Measurements from ENCODE around the gene MEMO1. TPM values are rescaled to one million over a fixed set of nuclear protein-coding genes. Genes with fewer than 3 reads are reported as not detected.
"Not testable (repeated sequence)": the region's sequence is repeated elsewhere in the genome, so short reads cannot be mapped to it uniquely, and the experiment has no call there.

MEMO1 gene
- total and polyA plus RNA-seq, 4 donors, result 30.7 to 38.5 (median 32.2) TPM

GRCh38 chr2:32051836-32052439 is 41.1 kb upstream of the MEMO1 start:
- ATAC-seq (ENCODE audit: insufficient read depth, low FRiP score), result no peak
- Histone ChIP-seq H3K36me3 (ENCODE audit: control insufficient read depth in 4 of 4, insufficient read depth in 4 of 4, low read length in 4 of 4) (no peaks in the 10 kb centered on the region), H3K27me3 (ENCODE audit: control insufficient read depth in 3 of 3, insufficient read depth in 3 of 3, low read length in 2 of 3) (no peaks in the 10 kb centered on the region), H3K4me3 (no peak overlapping the region), H3K27ac (ENCODE audit: low read depth in 1 of 2, low read length in 1 of 2) (no peak overlapping the region), H3K9me3 (ENCODE audit: control insufficient read depth in 4 of 4, insufficient read depth in 3 of 4, low read length in 3 of 4) (no peaks in the 10 kb centered on the region), H3K9ac (ENCODE audit: insufficient read depth in 1 of 2, low read length in 2 of 2) (no peak overlapping the region), H3K4me1 (ENCODE audit: control insufficient read depth in 5 of 5, insufficient read depth in 5 of 5, low read length in 5 of 5) (no peaks in the 10 kb centered on the region)
- 94 to 95% methylated on average over 11 of the region's 11 CpGs for WGBS, 2 donors
- no peak for DNase-seq
- TF ChIP-seq, protein P1, sequence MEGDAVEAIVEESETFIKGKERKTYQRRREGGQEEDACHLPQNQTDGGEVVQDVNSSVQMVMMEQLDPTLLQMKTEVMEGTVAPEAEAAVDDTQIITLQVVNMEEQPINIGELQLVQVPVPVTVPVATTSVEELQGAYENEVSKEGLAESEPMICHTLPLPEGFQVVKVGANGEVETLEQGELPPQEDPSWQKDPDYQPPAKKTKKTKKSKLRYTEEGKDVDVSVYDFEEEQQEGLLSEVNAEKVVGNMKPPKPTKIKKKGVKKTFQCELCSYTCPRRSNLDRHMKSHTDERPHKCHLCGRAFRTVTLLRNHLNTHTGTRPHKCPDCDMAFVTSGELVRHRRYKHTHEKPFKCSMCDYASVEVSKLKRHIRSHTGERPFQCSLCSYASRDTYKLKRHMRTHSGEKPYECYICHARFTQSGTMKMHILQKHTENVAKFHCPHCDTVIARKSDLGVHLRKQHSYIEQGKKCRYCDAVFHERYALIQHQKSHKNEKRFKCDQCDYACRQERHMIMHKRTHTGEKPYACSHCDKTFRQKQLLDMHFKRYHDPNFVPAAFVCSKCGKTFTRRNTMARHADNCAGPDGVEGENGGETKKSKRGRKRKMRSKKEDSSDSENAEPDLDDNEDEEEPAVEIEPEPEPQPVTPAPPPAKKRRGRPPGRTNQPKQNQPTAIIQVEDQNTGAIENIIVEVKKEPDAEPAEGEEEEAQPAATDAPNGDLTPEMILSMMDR (IDR thresholded peaks at IDR 0.05; ENCODE audit: control extremely low read depth, extremely low read depth), result no peak

- ATAC-seq (ENCODE audit: insufficient read depth, low FRiP score) (no peak), DNase-seq (no peak)
- Histone ChIP-seq H3K9me3 (ENCODE audit: control insufficient read depth in 4 of 4, insufficient read depth in 3 of 4, low read length in 3 of 4) (no peaks in the 10 kb centered on the region), H3K4me1 (ENCODE audit: control insufficient read depth in 5 of 5, insufficient read depth in 5 of 5, low read length in 5 of 5) (peaks cover 0 to 8% (median 5%) of the 10 kb centered on the region in 5 donors), H3K4me3 (no peak overlapping the region), H3K9ac (ENCODE audit: insufficient read depth in 1 of 2, low read length in 2 of 2) (no peak overlapping the region), H3K27me3 (ENCODE audit: control insufficient read depth in 3 of 3, insufficient read depth in 3 of 3, low read length in 2 of 3) (no peaks in the 10 kb centered on the region), H3K36me3 (ENCODE audit: control insufficient read depth in 4 of 4, insufficient read depth in 4 of 4, low read length in 4 of 4) (no peaks in the 10 kb centered on the region), H3K27ac (ENCODE audit: low read depth in 1 of 2, low read length in 1 of 2) (no peak overlapping the region)
- TF ChIP-seq, protein P1 (IDR thresholded peaks at IDR 0.05; ENCODE audit: control extremely low read depth, extremely low read depth), result no peak
- WGBS, 2 donors, result 83 to 86% methylated on average over 7 of the region's 7 CpGs
Measured at GRCh38 chr2:32043561-32043960, 32.8 kb upstream of the MEMO1 start.

DNA sequence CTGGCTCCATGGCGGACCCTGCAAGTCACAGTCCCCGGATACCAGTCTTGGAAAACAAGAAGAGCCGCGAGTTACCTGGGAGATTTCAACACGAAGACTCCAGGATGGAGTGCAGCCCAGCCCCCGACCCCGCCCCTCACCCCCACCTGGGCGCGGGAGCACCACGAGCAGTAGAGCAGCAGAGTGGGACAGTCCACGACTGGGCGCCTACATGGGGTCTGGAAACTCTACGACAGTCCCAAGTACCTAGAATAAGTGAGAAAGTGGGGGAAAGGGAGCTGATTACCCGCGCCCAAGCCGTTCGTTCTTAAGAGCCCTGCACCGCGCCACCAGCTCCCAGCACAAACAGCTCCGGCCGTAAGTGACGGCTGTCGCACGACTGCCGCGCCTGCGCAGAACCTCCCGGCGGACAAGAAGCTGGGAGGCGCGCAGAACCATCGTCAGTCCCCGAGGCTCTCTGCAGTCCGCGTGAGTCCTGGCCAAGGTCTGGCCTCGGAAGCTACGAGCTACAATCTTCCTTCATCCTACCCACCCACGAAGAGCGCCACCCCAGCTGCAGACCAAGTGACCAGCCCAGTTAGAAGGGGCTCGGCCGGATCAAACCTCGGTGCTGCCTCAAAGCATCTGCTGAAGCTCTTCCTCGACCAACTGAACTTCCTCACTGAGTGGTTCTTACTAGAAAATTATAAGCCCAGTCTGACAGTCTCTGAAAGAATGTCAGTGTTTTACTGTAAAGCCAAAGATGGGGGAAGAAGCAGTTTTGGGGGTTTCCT is 28.8 kb upstream of the MEMO1 start, which contains the start of gene DPY30:
DPY30 (minus strand) TSS at position 359 of the 773 bp plus-strand sequence; CDS start at position 10, 349 bp downstream.
- peak within 1 kb of the TSS; percentile 60 to 95 for H3K9ac ChIP-seq (ENCODE audit: insufficient read depth in 1 of 2, low read length in 2 of 2)
- ATAC-seq (ENCODE audit: insufficient read depth, low FRiP score) (peak; percentile 99), DNase-seq (peak; percentile 95 to 97 (median 96))
- H3K4me1 ChIP-seq (ENCODE audit: control insufficient read depth in 5 of 5, insufficient read depth in 5 of 5, low read length in 5 of 5), result peaks cover 0 to 8% (median 7%) of the 10 kb centered on the region in 5 donors
- TF ChIP-seq, protein P1 (IDR thresholded peaks at IDR 0.05; ENCODE audit: control extremely low read depth, extremely low read depth), result no peak
- peak within 1 kb of the TSS; percentile 83 for H3K4me3 ChIP-seq
- H3K27me3 ChIP-seq (ENCODE audit: control insufficient read depth in 3 of 3, insufficient read depth in 3 of 3, low read length in 2 of 3), result no peaks in the 10 kb centered on the region
- H3K9me3 ChIP-seq (ENCODE audit: control insufficient read depth in 4 of 4, insufficient read depth in 3 of 4, low read length in 3 of 4), result no peaks in the 10 kb centered on the region
- peak within 1 kb of the TSS; percentile 76 to 87 for H3K27ac ChIP-seq (ENCODE audit: low read depth in 1 of 2, low read length in 1 of 2)
- 1% methylated on average over 43 of the region's 43 CpGs for WGBS, 2 donors
- peaks cover 0 to 6% (median 3%) of the 10 kb centered on the region in 4 donors for H3K36me3 ChIP-seq (ENCODE audit: control insufficient read depth in 4 of 4, insufficient read depth in 4 of 4, low read length in 4 of 4)

DNA sequence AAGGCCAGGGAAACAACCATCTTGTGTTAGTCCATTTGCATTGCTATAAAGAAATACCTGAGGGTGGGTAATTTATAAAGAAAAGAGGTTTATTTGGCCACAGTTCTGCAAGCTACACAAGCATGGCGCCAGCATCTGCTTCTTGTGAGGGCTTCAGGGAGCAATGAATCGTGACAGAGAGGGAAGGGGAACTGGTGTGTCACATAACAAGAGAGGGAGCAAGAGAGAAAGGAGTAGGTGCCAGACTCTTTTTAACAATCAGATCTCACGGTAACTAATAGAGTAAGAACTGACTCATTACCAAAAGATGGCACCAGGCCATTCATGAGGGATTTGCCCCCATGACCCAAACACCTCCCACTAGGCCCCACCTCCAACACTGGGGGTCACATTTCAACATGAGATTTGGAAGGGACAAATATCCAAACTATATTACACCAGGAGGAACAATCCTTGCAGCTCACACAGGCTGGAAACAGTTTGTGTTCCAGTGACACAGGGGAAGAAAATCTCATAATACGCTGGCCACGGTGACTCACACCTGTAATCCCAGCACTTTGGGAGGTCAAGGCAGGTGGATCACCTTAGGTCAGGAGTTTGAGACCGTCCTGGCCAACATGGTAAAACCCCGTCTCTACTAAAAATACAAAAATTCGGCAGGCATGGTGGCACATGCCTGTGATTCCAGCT is 23.5 kb upstream of the MEMO1 start:
- H3K27ac ChIP-seq (ENCODE audit: low read depth in 1 of 2, low read length in 1 of 2); DNase-seq; H3K4me3 ChIP-seq; H3K9me3 ChIP-seq (ENCODE audit: control insufficient read depth in 4 of 4, insufficient read depth in 3 of 4, low read length in 3 of 4); H3K9ac ChIP-seq (ENCODE audit: insufficient read depth in 1 of 2, low read length in 2 of 2); H3K4me1 ChIP-seq (ENCODE audit: control insufficient read depth in 5 of 5, insufficient read depth in 5 of 5, low read length in 5 of 5); H3K27me3 ChIP-seq (ENCODE audit: control insufficient read depth in 3 of 3, insufficient read depth in 3 of 3, low read length in 2 of 3): not testable (repeated sequence)
- WGBS, 2 donors, result 95 to 97% methylated on average over 8 of the region's 8 CpGs
- peaks cover 0 to 11% (median 8%) of the 10 kb centered on the region in 4 donors for H3K36me3 ChIP-seq (ENCODE audit: control insufficient read depth in 4 of 4, insufficient read depth in 4 of 4, low read length in 4 of 4)
- ATAC-seq (ENCODE audit: insufficient read depth, low FRiP score), result peak; percentile 16

DNA sequence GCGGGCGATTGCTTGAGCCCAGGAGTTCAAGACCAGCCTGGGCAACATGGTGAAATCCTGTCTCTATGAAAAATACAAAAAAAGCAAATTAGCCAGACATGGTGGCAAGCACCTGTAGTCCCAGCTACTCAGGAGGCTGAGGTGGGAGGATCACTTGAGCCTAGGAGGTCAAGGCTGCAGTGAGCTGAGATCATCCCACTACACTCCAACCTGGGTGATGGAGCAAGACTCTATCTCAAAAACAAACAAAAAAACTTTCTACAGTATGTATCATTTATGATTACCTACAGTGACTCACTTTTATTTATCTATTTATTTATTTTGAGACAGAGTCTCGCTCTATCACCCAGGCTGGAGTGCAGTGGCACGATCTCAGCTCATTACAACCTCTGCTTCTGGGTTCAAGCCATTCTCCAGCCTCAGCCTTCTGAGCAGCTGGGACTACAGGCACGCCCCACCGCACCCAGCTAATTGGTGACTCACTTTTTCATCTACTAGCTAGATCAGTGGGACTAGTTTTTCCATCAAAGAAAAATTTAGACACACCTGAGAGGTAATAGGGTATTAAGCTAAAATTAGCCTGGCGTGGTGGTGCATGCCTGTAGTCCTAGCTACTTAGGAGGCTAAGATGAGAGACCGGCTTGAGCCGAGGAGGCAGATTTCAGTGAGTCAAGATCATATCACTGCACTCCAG is 8.1 kb upstream of the MEMO1 start:
- DNase-seq; H3K27me3 ChIP-seq (ENCODE audit: control insufficient read depth in 3 of 3, insufficient read depth in 3 of 3, low read length in 2 of 3); H3K27ac ChIP-seq (ENCODE audit: low read depth in 1 of 2, low read length in 1 of 2); H3K9ac ChIP-seq (ENCODE audit: insufficient read depth in 1 of 2, low read length in 2 of 2); H3K9me3 ChIP-seq (ENCODE audit: control insufficient read depth in 4 of 4, insufficient read depth in 3 of 4, low read length in 3 of 4); H3K4me3 ChIP-seq; H3K4me1 ChIP-seq (ENCODE audit: control insufficient read depth in 5 of 5, insufficient read depth in 5 of 5, low read length in 5 of 5); ATAC-seq (ENCODE audit: insufficient read depth, low FRiP score): not testable (repeated sequence)
- H3K36me3 ChIP-seq (ENCODE audit: control insufficient read depth in 4 of 4, insufficient read depth in 4 of 4, low read length in 4 of 4), result peaks cover 4 to 19% (median 12%) of the 10 kb centered on the region in 4 donors
- 98 to 99% methylated on average over 9 of the region's 9 CpGs for WGBS, 2 donors
